ENCODE data around the gene MEIOB. TPM values are rescaled to one million over a fixed set of nuclear protein-coding genes. Genes with fewer than 3 reads are reported as not detected.
"Not testable (repeated sequence)": the region's sequence is repeated elsewhere in the genome, so short reads cannot be mapped to it uniquely, and the experiment has no call there.

MEIOB gene
- total RNA-seq, 1 experiment from 2014 or later: 1.4 TPM

DNA sequence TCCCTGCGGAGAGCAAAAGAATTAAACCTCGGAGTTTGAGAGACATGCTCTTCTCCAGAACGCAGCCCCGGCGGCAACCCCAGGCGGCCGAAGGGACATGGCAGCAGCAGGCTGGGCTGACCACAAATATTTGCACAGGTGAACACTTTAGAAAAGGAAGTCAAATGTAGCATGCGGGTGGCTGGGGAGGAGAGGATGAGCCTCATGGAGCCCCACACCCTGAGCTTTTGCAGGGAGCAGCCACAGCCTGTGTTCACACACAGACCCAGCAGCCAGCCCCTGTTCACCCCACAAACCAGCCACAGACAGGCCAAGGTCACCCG lies 28.4 kb upstream of the MEIOB start:
- CTCF ChIA-PET: no interaction called here
- TF ChIP-seq GTF2I (CRISPR knock-in tag; conservative IDR thresholded peaks at IDR 0.05): no peak
- TF ChIP-seq CREM (CRISPR knock-in tag; IDR thresholded peaks at IDR 0.05): no peak
- TF ChIP-seq TEAD1 (CRISPR knock-in tag; IDR thresholded peaks at IDR 0.05): no peak
- TF ChIP-seq, protein P1, sequence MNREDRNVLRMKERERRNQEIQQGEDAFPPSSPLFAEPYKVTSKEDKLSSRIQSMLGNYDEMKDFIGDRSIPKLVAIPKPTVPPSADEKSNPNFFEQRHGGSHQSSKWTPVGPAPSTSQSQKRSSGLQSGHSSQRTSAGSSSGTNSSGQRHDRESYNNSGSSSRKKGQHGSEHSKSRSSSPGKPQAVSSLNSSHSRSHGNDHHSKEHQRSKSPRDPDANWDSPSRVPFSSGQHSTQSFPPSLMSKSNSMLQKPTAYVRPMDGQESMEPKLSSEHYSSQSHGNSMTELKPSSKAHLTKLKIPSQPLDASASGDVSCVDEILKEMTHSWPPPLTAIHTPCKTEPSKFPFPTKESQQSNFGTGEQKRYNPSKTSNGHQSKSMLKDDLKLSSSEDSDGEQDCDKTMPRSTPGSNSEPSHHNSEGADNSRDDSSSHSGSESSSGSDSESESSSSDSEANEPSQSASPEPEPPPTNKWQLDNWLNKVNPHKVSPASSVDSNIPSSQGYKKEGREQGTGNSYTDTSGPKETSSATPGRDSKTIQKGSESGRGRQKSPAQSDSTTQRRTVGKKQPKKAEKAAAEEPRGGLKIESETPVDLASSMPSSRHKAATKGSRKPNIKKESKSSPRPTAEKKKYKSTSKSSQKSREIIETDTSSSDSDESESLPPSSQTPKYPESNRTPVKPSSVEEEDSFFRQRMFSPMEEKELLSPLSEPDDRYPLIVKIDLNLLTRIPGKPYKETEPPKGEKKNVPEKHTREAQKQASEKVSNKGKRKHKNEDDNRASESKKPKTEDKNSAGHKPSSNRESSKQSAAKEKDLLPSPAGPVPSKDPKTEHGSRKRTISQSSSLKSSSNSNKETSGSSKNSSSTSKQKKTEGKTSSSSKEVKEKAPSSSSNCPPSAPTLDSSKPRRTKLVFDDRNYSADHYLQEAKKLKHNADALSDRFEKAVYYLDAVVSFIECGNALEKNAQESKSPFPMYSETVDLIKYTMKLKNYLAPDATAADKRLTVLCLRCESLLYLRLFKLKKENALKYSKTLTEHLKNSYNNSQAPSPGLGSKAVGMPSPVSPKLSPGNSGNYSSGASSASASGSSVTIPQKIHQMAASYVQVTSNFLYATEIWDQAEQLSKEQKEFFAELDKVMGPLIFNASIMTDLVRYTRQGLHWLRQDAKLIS (CRISPR knock-in tag; IDR thresholded peaks at IDR 0.05; ENCODE audit: borderline replicate concordance): no peak
- no peak for ATAC-seq

DNA sequence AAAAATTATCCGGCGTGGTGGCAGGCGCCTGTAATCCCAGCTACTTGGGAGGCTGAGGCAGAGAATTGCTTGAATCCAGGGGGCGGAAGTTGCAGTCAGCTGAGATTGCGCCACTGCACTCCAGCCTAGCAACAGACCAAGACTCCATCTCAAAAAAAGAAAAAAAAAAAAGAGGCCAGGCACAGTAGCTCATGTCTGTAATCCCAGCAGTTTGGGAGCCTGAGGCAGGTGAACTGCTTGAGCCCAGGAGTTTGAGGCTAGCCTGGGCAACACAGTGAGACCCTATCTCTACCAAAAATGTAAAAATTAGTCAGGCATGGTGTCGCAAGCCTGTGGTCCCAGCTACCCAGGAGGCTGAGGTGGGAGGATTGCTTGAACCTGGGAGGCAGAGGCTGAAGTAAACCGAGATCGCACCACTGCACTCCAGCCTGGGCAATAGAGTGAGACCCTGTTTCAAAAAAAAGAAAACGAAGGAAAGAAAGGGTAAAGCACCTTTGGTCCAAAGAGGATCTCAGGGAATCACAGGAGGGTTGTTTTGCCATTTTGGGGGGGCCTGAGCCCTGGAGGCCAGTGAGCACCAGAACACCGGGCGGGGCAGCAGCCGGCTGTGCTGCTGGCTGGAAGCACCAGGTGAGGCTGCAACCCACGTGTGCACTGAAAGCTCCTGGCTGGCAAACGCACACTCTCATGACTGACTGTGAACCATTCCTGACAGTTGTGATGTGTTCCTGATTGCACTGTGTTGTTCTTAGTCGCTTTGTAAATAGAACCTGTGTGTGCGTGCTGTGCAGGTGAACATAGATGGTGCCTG lies 27.9 kb upstream of the MEIOB start:
- no peaks in the 10 kb centered on the region for H3K4me1 Mint-ChIP-seq
- POLR2A ChIA-PET: no interaction called here
- ATAC-seq (no peak), DNase-seq (ENCODE audit: low spot score) (no peak)
- H3K36me3 Mint-ChIP-seq: no peaks in the 10 kb centered on the region
- CTCF ChIA-PET: interaction anchor here (0.9 kb wide), 1 partner anchor 27 kb away, joined by 3 read pairs; no protein-coding TSS in a partner anchor
- no peaks in the 10 kb centered on the region for H3K9me3 Mint-ChIP-seq
- TF ChIP-seq NR2C2 (CRISPR knock-in tag; IDR thresholded peaks at IDR 0.05) (no peak), ZNF121 (CRISPR knock-in tag; IDR thresholded peaks at IDR 0.05) (no peak), ZBTB21 (CRISPR knock-in tag; IDR thresholded peaks at IDR 0.05; ENCODE audit: borderline replicate concordance) (no peak), ZNF263 (CRISPR knock-in tag; IDR thresholded peaks at IDR 0.05; ENCODE audit: low read depth) (no peak), CBFB (CRISPR knock-in tag; IDR thresholded peaks at IDR 0.05; ENCODE audit: low read depth) (no peak), SP1 (CRISPR knock-in tag; conservative IDR thresholded peaks at IDR 0.05) (no peak), RORB (CRISPR knock-in tag; IDR thresholded peaks at IDR 0.05) (no peak)
- TF ChIP-seq, protein P2, sequence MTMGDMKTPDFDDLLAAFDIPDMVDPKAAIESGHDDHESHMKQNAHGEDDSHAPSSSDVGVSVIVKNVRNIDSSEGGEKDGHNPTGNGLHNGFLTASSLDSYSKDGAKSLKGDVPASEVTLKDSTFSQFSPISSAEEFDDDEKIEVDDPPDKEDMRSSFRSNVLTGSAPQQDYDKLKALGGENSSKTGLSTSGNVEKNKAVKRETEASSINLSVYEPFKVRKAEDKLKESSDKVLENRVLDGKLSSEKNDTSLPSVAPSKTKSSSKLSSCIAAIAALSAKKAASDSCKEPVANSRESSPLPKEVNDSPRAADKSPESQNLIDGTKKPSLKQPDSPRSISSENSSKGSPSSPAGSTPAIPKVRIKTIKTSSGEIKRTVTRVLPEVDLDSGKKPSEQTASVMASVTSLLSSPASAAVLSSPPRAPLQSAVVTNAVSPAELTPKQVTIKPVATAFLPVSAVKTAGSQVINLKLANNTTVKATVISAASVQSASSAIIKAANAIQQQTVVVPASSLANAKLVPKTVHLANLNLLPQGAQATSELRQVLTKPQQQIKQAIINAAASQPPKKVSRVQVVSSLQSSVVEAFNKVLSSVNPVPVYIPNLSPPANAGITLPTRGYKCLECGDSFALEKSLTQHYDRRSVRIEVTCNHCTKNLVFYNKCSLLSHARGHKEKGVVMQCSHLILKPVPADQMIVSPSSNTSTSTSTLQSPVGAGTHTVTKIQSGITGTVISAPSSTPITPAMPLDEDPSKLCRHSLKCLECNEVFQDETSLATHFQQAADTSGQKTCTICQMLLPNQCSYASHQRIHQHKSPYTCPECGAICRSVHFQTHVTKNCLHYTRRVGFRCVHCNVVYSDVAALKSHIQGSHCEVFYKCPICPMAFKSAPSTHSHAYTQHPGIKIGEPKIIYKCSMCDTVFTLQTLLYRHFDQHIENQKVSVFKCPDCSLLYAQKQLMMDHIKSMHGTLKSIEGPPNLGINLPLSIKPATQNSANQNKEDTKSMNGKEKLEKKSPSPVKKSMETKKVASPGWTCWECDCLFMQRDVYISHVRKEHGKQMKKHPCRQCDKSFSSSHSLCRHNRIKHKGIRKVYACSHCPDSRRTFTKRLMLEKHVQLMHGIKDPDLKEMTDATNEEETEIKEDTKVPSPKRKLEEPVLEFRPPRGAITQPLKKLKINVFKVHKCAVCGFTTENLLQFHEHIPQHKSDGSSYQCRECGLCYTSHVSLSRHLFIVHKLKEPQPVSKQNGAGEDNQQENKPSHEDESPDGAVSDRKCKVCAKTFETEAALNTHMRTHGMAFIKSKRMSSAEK (CRISPR knock-in tag; IDR thresholded peaks at IDR 0.05; ENCODE audit: borderline replicate concordance): no peak
- TF ChIP-seq, protein P3, sequence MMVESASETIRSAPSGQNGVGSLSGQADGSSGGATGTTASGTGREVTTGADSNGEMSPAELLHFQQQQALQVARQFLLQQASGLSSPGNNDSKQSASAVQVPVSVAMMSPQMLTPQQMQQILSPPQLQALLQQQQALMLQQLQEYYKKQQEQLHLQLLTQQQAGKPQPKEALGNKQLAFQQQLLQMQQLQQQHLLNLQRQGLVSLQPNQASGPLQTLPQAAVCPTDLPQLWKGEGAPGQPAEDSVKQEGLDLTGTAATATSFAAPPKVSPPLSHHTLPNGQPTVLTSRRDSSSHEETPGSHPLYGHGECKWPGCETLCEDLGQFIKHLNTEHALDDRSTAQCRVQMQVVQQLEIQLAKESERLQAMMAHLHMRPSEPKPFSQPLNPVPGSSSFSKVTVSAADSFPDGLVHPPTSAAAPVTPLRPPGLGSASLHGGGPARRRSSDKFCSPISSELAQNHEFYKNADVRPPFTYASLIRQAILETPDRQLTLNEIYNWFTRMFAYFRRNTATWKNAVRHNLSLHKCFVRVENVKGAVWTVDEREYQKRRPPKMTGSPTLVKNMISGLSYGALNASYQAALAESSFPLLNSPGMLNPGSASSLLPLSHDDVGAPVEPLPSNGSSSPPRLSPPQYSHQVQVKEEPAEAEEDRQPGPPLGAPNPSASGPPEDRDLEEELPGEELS (CRISPR knock-in tag; IDR thresholded peaks at IDR 0.05): no peak
- TF ChIP-seq, protein P4, sequence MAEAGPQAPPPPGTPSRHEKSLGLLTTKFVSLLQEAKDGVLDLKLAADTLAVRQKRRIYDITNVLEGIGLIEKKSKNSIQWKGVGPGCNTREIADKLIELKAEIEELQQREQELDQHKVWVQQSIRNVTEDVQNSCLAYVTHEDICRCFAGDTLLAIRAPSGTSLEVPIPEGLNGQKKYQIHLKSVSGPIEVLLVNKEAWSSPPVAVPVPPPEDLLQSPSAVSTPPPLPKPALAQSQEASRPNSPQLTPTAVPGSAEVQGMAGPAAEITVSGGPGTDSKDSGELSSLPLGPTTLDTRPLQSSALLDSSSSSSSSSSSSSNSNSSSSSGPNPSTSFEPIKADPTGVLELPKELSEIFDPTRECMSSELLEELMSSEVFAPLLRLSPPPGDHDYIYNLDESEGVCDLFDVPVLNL (CRISPR knock-in tag; IDR thresholded peaks at IDR 0.05; ENCODE audit: borderline replicate concordance, low read depth): no peak
- TF ChIP-seq, protein P5, sequence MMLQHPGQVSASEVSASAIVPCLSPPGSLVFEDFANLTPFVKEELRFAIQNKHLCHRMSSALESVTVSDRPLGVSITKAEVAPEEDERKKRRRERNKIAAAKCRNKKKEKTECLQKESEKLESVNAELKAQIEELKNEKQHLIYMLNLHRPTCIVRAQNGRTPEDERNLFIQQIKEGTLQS (CRISPR knock-in tag; conservative IDR thresholded peaks at IDR 0.05): no peak
- H3K27ac Mint-ChIP-seq: no peak overlapping the region
- H3K4me3 Mint-ChIP-seq: no peak overlapping the region
- H3K27me3 Mint-ChIP-seq (ENCODE audit: low read depth): peaks cover 3% of the 10 kb centered on the region; the same call in 1 of the 2 replicates

More for the DNA sequence above, 28.4 kb upstream of the MEIOB start:
- H3K27ac Mint-ChIP-seq: no peak overlapping the region
- POLR2A ChIA-PET: no interaction called here
- H3K4me3 Mint-ChIP-seq: no peak overlapping the region
- peaks cover 3% of the 10 kb centered on the region; the same call in 1 of the 2 replicates for H3K27me3 Mint-ChIP-seq (ENCODE audit: low read depth)
- no peaks in the 10 kb centered on the region for H3K9me3 Mint-ChIP-seq
- H3K36me3 Mint-ChIP-seq: no peaks in the 10 kb centered on the region
- no peaks in the 10 kb centered on the region for H3K4me1 Mint-ChIP-seq
- no peak for DNase-seq (ENCODE audit: low spot score)

DNA sequence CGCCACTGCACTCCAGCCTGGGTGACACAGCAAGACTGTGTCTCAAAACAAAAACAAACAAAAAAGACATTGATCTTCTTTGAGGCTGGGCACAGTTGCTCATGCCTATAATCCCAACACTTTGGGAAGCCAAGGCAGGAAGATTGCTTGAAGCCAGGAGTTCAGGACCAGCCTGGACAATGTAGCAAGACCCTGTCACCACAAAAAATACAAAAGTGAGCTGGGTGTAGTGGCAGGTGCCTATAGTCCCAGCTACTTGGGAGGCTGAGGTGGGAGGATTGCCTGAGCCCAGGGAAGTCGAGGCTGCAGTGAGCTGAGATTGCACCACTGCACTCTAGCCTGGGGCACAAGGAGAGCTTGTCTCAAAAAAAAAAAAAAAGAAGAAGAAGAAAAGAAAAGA lies 25.7 kb upstream of the MEIOB start:
- POLR2A ChIA-PET; ATAC-seq; H3K27ac Mint-ChIP-seq; H3K36me3 Mint-ChIP-seq; H3K4me3 Mint-ChIP-seq; DNase-seq (ENCODE audit: low spot score); H3K27me3 Mint-ChIP-seq (ENCODE audit: low read depth); H3K9me3 Mint-ChIP-seq; H3K4me1 Mint-ChIP-seq: not testable (repeated sequence)
- CTCF ChIA-PET: interaction anchor here (0.7 to 1.5 kb wide), 2 partner anchors 11 to 34 kb away, joined by 3 to 4 read pairs; no protein-coding TSS in a partner anchor
